Neural progenitor cell (in vitro differentiated cells): ENCODE measurements around the gene TUBB3. TPM values are rescaled to one million over a fixed set of nuclear protein-coding genes. Genes with fewer than 3 reads are reported as not detected.

ENCODE experiments used
- DNase-seq: peaks from one replicate; pipeline ENCODE4 v3.0.0-alpha.2; 2016; ENCODE audit warnings: low spot score
- H2AFZ ChIP-seq: fragments of 200-600 bp; sonication (generic); replicated peaks from 2 replicates; pipeline ENCODE4 v1.6.1; 2016; ENCODE audit warnings: antibody characterized with exemption
- H3F3A ChIP-seq: fragments of 200-600 bp; sonication (generic); 2 replicates; pipeline ENCODE4 v1.6.1; 2016; ENCODE audit warnings: antibody characterized with exemption, low read depth
- H3K27ac ChIP-seq: fragments of 200-600 bp; sonication (generic); 2 replicates; pipeline ENCODE4 v1.5.1; 2016; ENCODE audit warnings: mild to moderate bottlenecking
- H3K27me3 ChIP-seq: fragments of 200-600 bp; sonication (generic); 2 replicates; pipeline ENCODE4 v1.6.1; 2016; ENCODE audit warnings: mild to moderate bottlenecking, moderate library complexity
- H3K36me3 ChIP-seq: fragments of 200-600 bp; sonication (generic); 2 replicates; pipeline ENCODE4 v1.5.1; 2016
- H3K4me1 ChIP-seq: fragments of 200-600 bp; sonication (generic); 2 replicates; pipeline ENCODE4 v1.6.1; 2016; ENCODE audit warnings: mixed run types
- H3K4me2 ChIP-seq: fragments of 200-600 bp; sonication (generic); 2 replicates; pipeline ENCODE4 v1.6.1; 2016
- H3K4me3 ChIP-seq: fragments of 200-600 bp; sonication (generic); 2 replicates; pipeline ENCODE4 v1.5.1; 2016
- H3K79me2 ChIP-seq: fragments of 200-600 bp; sonication (generic); 2 replicates; pipeline ENCODE4 v1.6.1; 2016; ENCODE audit warnings: low read depth
- H3K9ac ChIP-seq: fragments of 200-600 bp; sonication (generic); 2 replicates; pipeline ENCODE4 v1.6.1; 2016
- H3K9me3 ChIP-seq: fragments of 200-600 bp; sonication (generic); 2 replicates; pipeline ENCODE4 v1.5.1; 2016; ENCODE audit warnings: low read depth
- H4K20me1 ChIP-seq: fragments of 200-600 bp; sonication (generic); 2 replicates; pipeline ENCODE4 v1.6.1; 2016; ENCODE audit warnings: low read depth
- H3K27ac Mint-ChIP-seq: 3 replicates; pipeline ENCODE4 v1.8.0; 2021; ENCODE audit warnings: mixed read lengths
- H3K27me3 Mint-ChIP-seq: 2 replicates; pipeline ENCODE4 v1.8.0; 2022; ENCODE audit warnings: low read depth, mild to moderate bottlenecking, inconsistent platforms, moderate library complexity, mixed read lengths; ENCODE audit not compliant: insufficient read depth
- H3K36me3 Mint-ChIP-seq: 3 replicates; pipeline ENCODE4 v1.8.0; 2021; ENCODE audit warnings: mixed read lengths
- H3K4me1 Mint-ChIP-seq: 3 replicates; pipeline ENCODE4 v1.8.0; 2021; ENCODE audit warnings: mixed read lengths
- H3K4me3 Mint-ChIP-seq: 3 replicates; pipeline ENCODE4 v1.8.0; 2021; ENCODE audit warnings: mild to moderate bottlenecking, moderate library complexity, mixed read lengths
- H3K9me3 Mint-ChIP-seq: 3 replicates; pipeline ENCODE4 v1.8.0; 2020; ENCODE audit warnings: mixed read lengths
- EZH2 ChIP-seq: fragments of 200-600 bp; sonication (generic); IDR thresholded peaks from 2 replicates; pipeline ENCODE4 v1.6.1; 2017; ENCODE audit warnings: antibody characterized with exemption, mild to moderate bottlenecking, moderate library complexity
- EZH2phosphoT487 ChIP-seq: fragments of 200-600 bp; sonication (generic); IDR thresholded peaks from 2 replicates; pipeline ENCODE4 v1.6.1; 2017; ENCODE audit warnings: antibody characterized with exemption
- total RNA-seq: library from RNA; depleted of rRNA; stranded (reverse); fragments of >200 nt; gene quantifications from 2 replicates; pipeline ENCODE4 v1.2.3, GENCODE V29; 2015; ENCODE audit warnings: low replicate concordance
- TF ChIP-seq, protein P1 (sequence below): fragments of 200-600 bp; sonication (generic); IDR thresholded peaks from 2 replicates; pipeline ENCODE4 v1.5.1; 2017; ENCODE audit warnings: antibody characterized with exemption, mild to moderate bottlenecking

The TUBB3 gene
- total RNA-seq, 1 donor from 2014 or later, result 41.4 TPM

DNA sequence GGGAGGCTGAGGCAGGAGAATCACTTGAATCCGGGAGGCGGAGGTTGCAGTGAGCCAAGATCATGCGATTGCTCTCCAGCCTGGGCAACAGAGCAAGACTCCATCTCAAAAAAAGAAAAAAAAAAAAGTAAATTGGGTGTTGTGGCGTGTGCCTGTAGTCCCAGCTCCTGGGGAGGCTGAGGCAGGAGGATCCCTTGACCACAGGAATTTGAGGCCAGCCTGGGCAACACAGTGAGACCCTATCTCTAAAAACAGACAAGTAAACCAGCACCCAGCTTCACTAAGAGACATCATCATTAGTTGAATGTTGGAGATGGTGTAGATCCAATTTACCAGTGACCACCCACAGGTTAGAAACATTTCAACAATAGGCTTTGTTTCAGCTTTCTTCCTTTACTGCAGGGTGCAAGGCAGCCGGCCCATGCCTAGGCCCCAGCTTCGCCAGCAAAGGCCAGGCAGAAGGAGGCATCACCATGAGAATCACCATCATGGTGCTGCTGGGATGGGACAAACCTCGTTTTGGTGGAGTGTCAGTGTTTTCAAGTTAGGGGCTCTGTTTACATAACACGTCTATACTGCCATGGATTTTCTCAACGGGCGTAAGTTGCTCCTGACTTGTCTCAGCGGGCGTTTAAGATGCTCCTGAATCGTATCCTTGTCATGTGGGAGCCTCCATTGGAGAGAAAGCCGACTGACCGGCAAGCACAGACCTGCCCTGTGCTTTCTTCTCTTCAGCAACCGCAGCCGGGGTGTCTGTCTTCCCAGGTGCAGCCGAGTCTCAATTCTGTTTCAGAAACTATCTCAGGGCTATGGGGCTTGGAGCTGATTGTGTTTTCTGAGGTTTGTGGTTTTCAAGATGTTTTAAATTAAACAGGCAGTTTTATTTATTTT lies 42.4 kb upstream of the TUBB3 start:
- Histone ChIP-seq H4K20me1 (peaks cover 11% of the 10 kb centered on the region), H3K79me2 (peaks cover 61% of the 10 kb centered on the region), H3K4me2 (no peak overlapping the region), H3K4me1 (no peaks in the 10 kb centered on the region), H3K36me3 (peaks cover 4% of the 10 kb centered on the region), H3K4me3 (no peak overlapping the region), H3F3A (peaks cover 10% of the 10 kb centered on the region), H3K27me3 (no peaks in the 10 kb centered on the region), H3K27ac (peak overlapping the region; percentile 34), H3K9ac (no peak overlapping the region), H3K9me3 (no peaks in the 10 kb centered on the region), H2AFZ (no peak overlapping the region)
- Mint-ChIP-seq H3K9me3 (no peaks in the 10 kb centered on the region), H3K4me3 (no peak overlapping the region), H3K36me3 (peaks cover 43% of the 10 kb centered on the region), H3K27me3 (no peaks in the 10 kb centered on the region), H3K4me1 (no peaks in the 10 kb centered on the region), H3K27ac (no peak overlapping the region)
- TF ChIP-seq EZH2 (no peak), EZH2phosphoT487 (no peak)
- TF ChIP-seq, protein P1, sequence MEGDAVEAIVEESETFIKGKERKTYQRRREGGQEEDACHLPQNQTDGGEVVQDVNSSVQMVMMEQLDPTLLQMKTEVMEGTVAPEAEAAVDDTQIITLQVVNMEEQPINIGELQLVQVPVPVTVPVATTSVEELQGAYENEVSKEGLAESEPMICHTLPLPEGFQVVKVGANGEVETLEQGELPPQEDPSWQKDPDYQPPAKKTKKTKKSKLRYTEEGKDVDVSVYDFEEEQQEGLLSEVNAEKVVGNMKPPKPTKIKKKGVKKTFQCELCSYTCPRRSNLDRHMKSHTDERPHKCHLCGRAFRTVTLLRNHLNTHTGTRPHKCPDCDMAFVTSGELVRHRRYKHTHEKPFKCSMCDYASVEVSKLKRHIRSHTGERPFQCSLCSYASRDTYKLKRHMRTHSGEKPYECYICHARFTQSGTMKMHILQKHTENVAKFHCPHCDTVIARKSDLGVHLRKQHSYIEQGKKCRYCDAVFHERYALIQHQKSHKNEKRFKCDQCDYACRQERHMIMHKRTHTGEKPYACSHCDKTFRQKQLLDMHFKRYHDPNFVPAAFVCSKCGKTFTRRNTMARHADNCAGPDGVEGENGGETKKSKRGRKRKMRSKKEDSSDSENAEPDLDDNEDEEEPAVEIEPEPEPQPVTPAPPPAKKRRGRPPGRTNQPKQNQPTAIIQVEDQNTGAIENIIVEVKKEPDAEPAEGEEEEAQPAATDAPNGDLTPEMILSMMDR, result no peak
- DNase-seq, result no peak

DNA sequence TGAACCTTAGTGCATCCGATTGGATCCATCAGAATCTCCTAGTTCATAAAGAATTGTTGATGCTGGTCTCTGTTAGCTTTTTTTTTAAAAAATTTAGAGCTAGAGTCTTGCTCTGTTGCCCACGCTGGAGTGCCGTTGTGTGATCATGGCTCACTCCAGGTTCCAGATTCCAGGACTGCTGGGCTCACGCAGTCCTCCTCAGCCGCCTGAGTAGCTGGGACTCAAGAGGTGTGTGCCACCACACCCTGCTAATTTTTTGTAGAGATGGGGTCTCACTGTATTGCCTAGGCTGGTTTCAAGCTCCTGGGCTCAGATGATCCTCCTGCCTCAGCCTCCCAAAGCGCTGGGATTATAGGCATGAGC lies 41.8 kb upstream of the TUBB3 start:
- H3K4me3 Mint-ChIP-seq, result no peak overlapping the region
- peaks cover 10% of the 10 kb centered on the region for H3F3A ChIP-seq
- H3K9ac ChIP-seq, result no peak overlapping the region
- H3K27ac Mint-ChIP-seq, result no peak overlapping the region
- no peaks in the 10 kb centered on the region for H3K4me1 Mint-ChIP-seq
- no peak overlapping the region for H2AFZ ChIP-seq
- peaks cover 39% of the 10 kb centered on the region for H3K36me3 Mint-ChIP-seq
- H3K79me2 ChIP-seq, result peaks cover 55% of the 10 kb centered on the region
- no peaks in the 10 kb centered on the region for H3K4me1 ChIP-seq
- H3K9me3 ChIP-seq, result no peaks in the 10 kb centered on the region
- peak overlapping the region; percentile 34 for H3K27ac ChIP-seq
- DNase-seq, result no peak
- H3K27me3 ChIP-seq, result no peaks in the 10 kb centered on the region
- TF ChIP-seq, protein P1, result no peak
- no peak for TF ChIP-seq EZH2phosphoT487
- no peak for TF ChIP-seq EZH2
- H3K27me3 Mint-ChIP-seq, result no peaks in the 10 kb centered on the region
- peaks cover 11% of the 10 kb centered on the region for H4K20me1 ChIP-seq
- H3K9me3 Mint-ChIP-seq, result no peaks in the 10 kb centered on the region
- no peaks in the 10 kb centered on the region for H3K36me3 ChIP-seq
- H3K4me2 ChIP-seq, result no peak overlapping the region
- H3K4me3 ChIP-seq, result no peak overlapping the region

DNA sequence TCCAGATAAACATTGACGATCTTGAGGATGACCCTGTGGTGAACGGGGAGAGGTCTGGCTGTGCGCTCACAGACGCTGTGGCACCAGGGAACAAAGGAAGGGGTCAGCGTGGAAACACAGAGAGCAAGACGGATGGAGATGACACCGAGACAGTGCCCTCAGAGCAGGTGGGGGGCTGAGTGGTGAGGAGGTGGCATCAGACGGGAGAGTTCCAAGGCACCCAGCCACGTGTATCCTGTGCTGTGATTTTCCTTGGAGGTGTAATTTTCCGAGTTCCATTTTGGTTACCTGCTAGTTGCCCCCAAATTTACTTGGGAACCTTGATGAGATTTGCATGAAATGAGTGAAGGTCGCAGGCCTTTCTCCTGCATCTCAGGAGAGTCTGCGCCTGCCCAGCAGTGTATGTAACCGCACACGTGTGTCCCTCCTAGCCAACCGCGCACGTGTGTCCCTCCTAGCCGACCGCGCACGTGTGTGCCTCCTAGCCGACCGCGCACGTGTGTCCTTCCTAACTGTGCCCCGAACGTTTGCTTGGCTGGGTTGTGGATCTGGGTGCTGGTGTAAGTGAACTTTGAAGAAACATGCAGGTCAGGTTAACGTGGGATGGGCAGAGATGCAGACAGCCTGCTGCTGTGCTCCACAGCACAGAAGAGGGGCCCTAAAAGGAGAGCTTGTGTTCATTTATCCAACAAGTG lies 39.6 kb upstream of the TUBB3 start:
- H3K9ac ChIP-seq, result no peak overlapping the region
- no peaks in the 10 kb centered on the region for H3K9me3 ChIP-seq
- H2AFZ ChIP-seq, result no peak overlapping the region
- H3K79me2 ChIP-seq, result peaks cover 33% of the 10 kb centered on the region
- no peaks in the 10 kb centered on the region for H3K27me3 Mint-ChIP-seq
- no peaks in the 10 kb centered on the region for H3K4me1 ChIP-seq
- H3K36me3 ChIP-seq, result no peaks in the 10 kb centered on the region
- H3F3A ChIP-seq, result peaks cover 8% of the 10 kb centered on the region
- H3K27ac ChIP-seq, result no peak overlapping the region
- peaks cover 42% of the 10 kb centered on the region for H3K36me3 Mint-ChIP-seq
- no peak overlapping the region for H3K4me2 ChIP-seq
- no peak overlapping the region for H3K4me3 ChIP-seq
- no peaks in the 10 kb centered on the region for H3K27me3 ChIP-seq
- H3K27ac Mint-ChIP-seq, result no peak overlapping the region
- no peak for TF ChIP-seq EZH2phosphoT487
- TF ChIP-seq, protein P1, result no peak
- TF ChIP-seq EZH2, result no peak
- peaks cover 9% of the 10 kb centered on the region for H4K20me1 ChIP-seq
- no peaks in the 10 kb centered on the region for H3K9me3 Mint-ChIP-seq
- no peak for DNase-seq
- peak overlapping the region; percentile 23 for H3K4me3 Mint-ChIP-seq
- H3K4me1 Mint-ChIP-seq, result no peaks in the 10 kb centered on the region
